Stimulated activated CD8-positive, alpha-beta memory T cell treated with anti-CD3 and anti-CD28 coated beads, Interleukin-4, amount 100 ng/mL, for 1 hour (primary cell): ENCODE measurements around the gene OR2A1.
"Not testable (repeated sequence)": the region's sequence is repeated elsewhere in the genome, so short reads cannot be mapped to it uniquely, and the experiment has no call there.

ENCODE experiments used
- DNase-seq, 2 donors: peaks; one replicate each; pipeline ENCODE4 v3.0.0-alpha.2; 2020; ENCODE audit warnings: low read depth in 2 of 2, low spot score in 1 of 2

Gene OR2A1

GRCh38 chr7:144323359-144323758 lies 11.1 kb downstream of the OR2A1 start:
- DNase-seq = not testable (repeated sequence)

- DNase-seq = not testable (repeated sequence)
Measured at GRCh38 chr7:144325868-144326267, 13.6 kb downstream of the OR2A1 start.

GRCh38 chr7:144330044-144330443 lies 17.8 kb downstream of the OR2A1 start:
- not testable (repeated sequence) for DNase-seq

GRCh38 chr7:144331221-144331995 lies 19.2 kb downstream of the OR2A1 start:
- not testable (repeated sequence) for DNase-seq

- not testable (repeated sequence) for DNase-seq
Measured at GRCh38 chr7:144331996-144332288, 19.7 kb downstream of the OR2A1 start.

GRCh38 chr7:144348625-144349024 lies 36.4 kb downstream of the OR2A1 start:
- DNase-seq = not testable (repeated sequence)

- not testable (repeated sequence) for DNase-seq
Measured at GRCh38 chr7:144351667-144352066, 39.4 kb downstream of the OR2A1 start.

GRCh38 chr7:144355176-144355822 lies 43.1 kb downstream of the OR2A1 start, which contains the start of gene ARHGEF5:
Gene ARHGEF5 (plus strand): TSS chr7:144355402. CDS start chr7:144362670, 7,268 bp downstream.
- DNase-seq = not testable (repeated sequence)

GRCh38 chr7:144356185-144356584 lies 44.0 kb downstream of the OR2A1 start:
- not testable (repeated sequence) for DNase-seq

- DNase-seq = not testable (repeated sequence)
Measured at GRCh38 chr7:144356860-144357259, 44.6 kb downstream of the OR2A1 start.

GRCh38 chr7:144362061-144362460 lies 49.8 kb downstream of the OR2A1 start:
- DNase-seq = not testable (repeated sequence)

- not testable (repeated sequence) for DNase-seq
Measured at GRCh38 chr7:144365523-144365922, 53.3 kb downstream of the OR2A1 start.

- not testable (repeated sequence) for DNase-seq
Measured at GRCh38 chr7:144367250-144367649, 55.0 kb downstream of the OR2A1 start.

- DNase-seq = not testable (repeated sequence)
Measured at GRCh38 chr7:144369221-144369620, 57.0 kb downstream of the OR2A1 start.
